ENCODE results near the gene CPEB4. TPM values are rescaled to one million over a fixed set of nuclear protein-coding genes. Genes with fewer than 3 reads are reported as not detected.

Gene CPEB4
- total and polyA plus RNA-seq, 2 of the 8 experiments (the other 6 are each of a cell fraction or from before 2014, with no cell fraction given), result 8.4 to 13.4 TPM

GRCh38 chr5:173909199-173909598, 21.1 kb downstream of the CPEB4 start:
- no peak overlapping the region for H2BK120ac ChIP-seq (replicated peaks; ENCODE audit: low read depth, low read length)
- H3K14ac ChIP-seq (ENCODE audit: insufficient read length), result no peak overlapping the region
- H3K36me3 ChIP-seq (ENCODE audit: control insufficient read depth in 2 of 4, insufficient read depth in 4 of 4, low read length in 3 of 4), result no peaks in the 10 kb centered on the region
- no peaks in the 10 kb centered on the region for H4K20me1 ChIP-seq (replicated peaks in 1 of 2; ENCODE audit: control insufficient read depth in 1 of 2, insufficient read depth in 2 of 2, low read length in 2 of 2)
- H3K23me2 ChIP-seq (ENCODE audit: low read depth, low read length), result no peaks in the 10 kb centered on the region
- FAIRE-seq (no peak), DNase-seq (ENCODE audit: low read depth in 1 of 2, low spot score in 2 of 2) (no peak)
- H4K8ac ChIP-seq (ENCODE audit: extremely low read depth, insufficient read depth, low read length), result no peak overlapping the region
- H2AFZ ChIP-seq (ENCODE audit: low read length), result no peak overlapping the region
- H3K4me3 ChIP-seq (ENCODE audit: extremely low read depth in 1 of 4, insufficient read depth in 2 of 4, low read depth in 3 of 4, low read length in 4 of 4), result no peak overlapping the region
- H2BK12ac ChIP-seq (ENCODE audit: low read depth, low read length), result no peak overlapping the region
- TF ChIP-seq KDM5A (IDR thresholded peaks at IDR 0.05; ENCODE audit: low read length), result no peak
- TF ChIP-seq EP300 (IDR thresholded peaks at IDR 0.05; ENCODE audit: borderline replicate concordance in 1 of 2, low read depth in 2 of 2, low read length in 2 of 2), result no peak
- no peak for TF ChIP-seq CTCF (IDR thresholded peaks at IDR 0.05; ENCODE audit: control extremely low read depth in 1 of 3, insufficient read depth in 1 of 3, low read depth in 1 of 3, low read length in 3 of 3)
- TF ChIP-seq RBBP5 (IDR thresholded peaks at IDR 0.05; ENCODE audit: borderline replicate concordance, low read depth, low read length), result no peak
- no peak for TF ChIP-seq TEAD4 (IDR thresholded peaks at IDR 0.05; ENCODE audit: low read depth, low read length)
- no peak for TF ChIP-seq SRF (IDR thresholded peaks at IDR 0.05; ENCODE audit: low read depth, low read length)
- TF ChIP-seq SIX5 (IDR thresholded peaks at IDR 0.05; ENCODE audit: low read depth, low read length), result no peak
- no peak for TF ChIP-seq TAF1 (IDR thresholded peaks at IDR 0.05; ENCODE audit: low read depth, low read length)
- no peak for TF ChIP-seq YY1 (IDR thresholded peaks at IDR 0.05; ENCODE audit: low read depth, low read length)
- peaks cover 0 to 4% of the 10 kb centered on the region in 2 experiments; a peak in 1 of 4 replicates for H3K79me2 ChIP-seq (ENCODE audit: control insufficient read depth in 1 of 2, insufficient read depth in 2 of 2, low read length in 2 of 2)
- H3K23ac ChIP-seq (ENCODE audit: insufficient read length), result no peak overlapping the region
- H4K91ac ChIP-seq (replicated peaks; ENCODE audit: insufficient read length, low read length), result no peak overlapping the region
- H3K4ac ChIP-seq (replicated peaks; ENCODE audit: insufficient read length, low read depth, low read length), result no peak overlapping the region
- H3K18ac ChIP-seq (ENCODE audit: extremely low read depth, low read length), result no peak overlapping the region
- CTCF ChIA-PET (ENCODE audit: partially characterized antibody), result interaction anchor here (0.7 to 2.2 kb wide), 4 partner anchors 15 to 294 kb away, joined by 3 to 5 read pairs (median 3); no protein-coding TSS in a partner anchor
- 73% methylated on average over 3 of the region's 3 CpGs; no CpG with 5 or more reads in 1 of the 2 experiments for WGBS, 2 experiments (ENCODE audit: extremely low coverage in 1 of 2, insufficient coverage in 1 of 2, insufficient read length in 1 of 2, insufficient replicate concordance in 2 of 2, low coverage in 1 of 2, low lambda C conversion rate in 2 of 2, missing lambda C conversion rate in 1 of 2)
- no peak overlapping the region for H3K56ac ChIP-seq (replicated peaks; ENCODE audit: insufficient read length, low read depth, low read length)
- H3K4me1 ChIP-seq (replicated peaks in 1 of 4; ENCODE audit: control insufficient read depth in 3 of 4, insufficient read depth in 4 of 4, low read length in 3 of 4), result peaks cover 0 to 4% (median 2%) of the 10 kb centered on the region in 4 experiments; a peak in 3 of 7 replicates
- no peaks in the 10 kb centered on the region for H3K79me1 ChIP-seq (ENCODE audit: low read depth, low read length)
- H2BK20ac ChIP-seq (ENCODE audit: low read length), result no peak overlapping the region
- H3K4me2 ChIP-seq (ENCODE audit: insufficient read depth in 1 of 2, low read depth in 2 of 2, low read length in 2 of 2), result no peak overlapping the region
- H4K5ac ChIP-seq (ENCODE audit: insufficient read length, low read depth, low read length), result no peak overlapping the region
- no peak overlapping the region for H2BK15ac ChIP-seq (ENCODE audit: low read length)
- no peaks in the 10 kb centered on the region for H3K9me3 ChIP-seq (ENCODE audit: insufficient read depth in 2 of 2, low read depth in 1 of 2, low read length in 1 of 2)
- no peak overlapping the region for H2BK5ac ChIP-seq (ENCODE audit: low read depth, low read length)
- H3K27me3 ChIP-seq (replicated peaks in 1 of 4; ENCODE audit: control insufficient read depth in 3 of 4, extremely low read depth in 1 of 4, insufficient read depth in 3 of 4, low read length in 3 of 4), result no peaks in the 10 kb centered on the region
- no peak overlapping the region for H3K9ac ChIP-seq (replicated peaks in 1 of 4; ENCODE audit: extremely low read depth in 1 of 4, low read depth in 3 of 4, low read length in 3 of 4)
- POLR2A ChIA-PET (ENCODE audit: partially characterized antibody), result interaction anchor here (1.3 to 2.1 kb wide), 2 partner anchors 55 to 64 kb away, joined by 3 to 8 read pairs; no protein-coding TSS in a partner anchor
- H2AK5ac ChIP-seq (ENCODE audit: low read depth, low read length), result no peak overlapping the region
- no peak overlapping the region for H3K27ac ChIP-seq (ENCODE audit: low read depth, low read length)

Measured in H1 (cell line).